Choroid plexus epithelial cell (primary cell): Measurements from ENCODE around the gene EFNA3.

ENCODE experiments used
- DNase-seq: peaks from one replicate; pipeline ENCODE4 v3.0.0-alpha.2; 2010; ENCODE audit warnings: low read depth
- H3K4me3 ChIP-seq: 2 replicates; pipeline ENCODE4 v1.5.1; 2011; ENCODE audit warnings: low read depth, mild to moderate bottlenecking, control low read depth, low read length, moderate library complexity
- TF ChIP-seq, protein P1 (sequence below): conservative IDR thresholded peaks from 2 replicates; pipeline ENCODE4 v1.5.1; 2011; ENCODE audit warnings: low read depth, mild to moderate bottlenecking, control low read depth, inconsistent platforms, low read length, moderate library complexity

Gene EFNA3

DNA sequence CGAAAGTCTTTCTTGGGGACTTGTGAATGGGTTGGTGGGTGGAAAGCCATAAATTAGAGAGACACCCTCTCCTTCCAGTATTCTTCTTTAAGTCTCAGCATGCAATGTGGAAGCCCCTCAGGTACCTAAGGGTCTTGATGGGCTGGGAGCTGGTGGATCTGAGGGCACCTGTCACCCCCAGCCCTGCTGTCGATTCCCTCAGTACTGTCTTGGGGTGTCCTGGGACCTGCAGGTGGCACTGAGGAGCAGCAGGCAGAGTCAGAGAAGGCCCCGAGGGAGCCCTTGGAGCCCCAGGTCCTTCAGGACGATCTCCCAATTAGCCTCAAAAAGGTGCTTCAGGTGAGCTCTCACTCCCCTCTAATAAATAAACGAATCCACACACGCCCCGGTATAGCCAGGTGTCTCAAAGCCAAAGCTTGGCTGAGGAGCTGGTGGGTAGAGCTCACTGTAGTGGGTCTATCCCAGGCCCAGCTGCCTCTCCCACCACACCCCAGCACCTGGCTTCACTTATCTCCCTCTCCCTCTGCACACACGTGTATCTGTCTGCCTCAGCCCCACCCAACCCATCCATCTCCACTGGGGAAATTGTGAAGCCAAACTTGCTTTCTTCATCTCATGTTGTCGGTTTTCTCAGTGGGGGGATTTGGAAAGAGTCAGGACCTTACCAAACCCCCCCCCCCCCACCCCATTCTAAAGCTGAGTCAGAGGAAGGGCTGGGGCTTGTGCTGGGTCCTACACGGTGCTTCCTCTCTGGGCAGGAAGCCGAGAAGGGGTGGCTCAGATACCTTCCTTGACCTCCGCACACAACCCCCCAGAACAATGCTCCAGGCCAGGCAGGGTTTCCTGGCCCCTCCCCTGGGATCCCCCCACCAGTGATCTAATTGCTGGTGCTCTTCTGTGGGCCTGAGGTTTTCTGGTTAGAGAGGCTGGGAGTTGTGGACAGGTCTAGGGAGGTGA, 25.9 kb upstream of the EFNA3 start:
- peak overlapping the region; percentile 68 for H3K4me3 ChIP-seq
- TF ChIP-seq, protein P1, sequence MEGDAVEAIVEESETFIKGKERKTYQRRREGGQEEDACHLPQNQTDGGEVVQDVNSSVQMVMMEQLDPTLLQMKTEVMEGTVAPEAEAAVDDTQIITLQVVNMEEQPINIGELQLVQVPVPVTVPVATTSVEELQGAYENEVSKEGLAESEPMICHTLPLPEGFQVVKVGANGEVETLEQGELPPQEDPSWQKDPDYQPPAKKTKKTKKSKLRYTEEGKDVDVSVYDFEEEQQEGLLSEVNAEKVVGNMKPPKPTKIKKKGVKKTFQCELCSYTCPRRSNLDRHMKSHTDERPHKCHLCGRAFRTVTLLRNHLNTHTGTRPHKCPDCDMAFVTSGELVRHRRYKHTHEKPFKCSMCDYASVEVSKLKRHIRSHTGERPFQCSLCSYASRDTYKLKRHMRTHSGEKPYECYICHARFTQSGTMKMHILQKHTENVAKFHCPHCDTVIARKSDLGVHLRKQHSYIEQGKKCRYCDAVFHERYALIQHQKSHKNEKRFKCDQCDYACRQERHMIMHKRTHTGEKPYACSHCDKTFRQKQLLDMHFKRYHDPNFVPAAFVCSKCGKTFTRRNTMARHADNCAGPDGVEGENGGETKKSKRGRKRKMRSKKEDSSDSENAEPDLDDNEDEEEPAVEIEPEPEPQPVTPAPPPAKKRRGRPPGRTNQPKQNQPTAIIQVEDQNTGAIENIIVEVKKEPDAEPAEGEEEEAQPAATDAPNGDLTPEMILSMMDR: peak; percentile 30
- DNase-seq: no peak

DNA sequence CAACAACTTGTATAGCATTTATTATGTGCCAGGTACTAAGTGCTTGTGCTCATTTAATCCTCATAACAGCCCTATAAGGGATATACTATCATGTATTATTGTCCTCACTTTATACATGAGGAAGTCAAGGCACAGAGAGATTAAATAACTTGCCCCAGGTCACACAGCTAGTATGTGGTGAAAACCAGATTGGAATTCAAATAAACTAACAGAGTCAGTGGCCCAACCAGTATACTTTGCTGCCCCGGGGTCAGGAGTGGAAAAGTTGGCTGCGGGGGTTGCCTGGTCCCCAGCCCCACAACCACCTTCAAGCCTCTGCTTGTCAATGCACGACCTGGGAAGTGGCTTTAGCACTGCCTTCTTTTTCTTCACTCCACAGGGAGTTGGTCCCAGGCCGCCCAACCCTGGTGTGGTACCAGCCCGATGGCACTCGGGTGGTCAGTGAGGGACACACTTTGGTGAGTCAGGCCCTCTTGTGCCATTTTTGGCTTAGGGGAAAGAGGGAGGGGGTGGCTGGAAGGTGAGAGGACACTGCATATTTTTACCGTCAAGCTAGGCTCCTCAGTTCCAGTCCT, 25.0 kb upstream of the EFNA3 start:
- no peak for DNase-seq
- TF ChIP-seq, protein P1: no peak
- no peak overlapping the region for H3K4me3 ChIP-seq

DNA sequence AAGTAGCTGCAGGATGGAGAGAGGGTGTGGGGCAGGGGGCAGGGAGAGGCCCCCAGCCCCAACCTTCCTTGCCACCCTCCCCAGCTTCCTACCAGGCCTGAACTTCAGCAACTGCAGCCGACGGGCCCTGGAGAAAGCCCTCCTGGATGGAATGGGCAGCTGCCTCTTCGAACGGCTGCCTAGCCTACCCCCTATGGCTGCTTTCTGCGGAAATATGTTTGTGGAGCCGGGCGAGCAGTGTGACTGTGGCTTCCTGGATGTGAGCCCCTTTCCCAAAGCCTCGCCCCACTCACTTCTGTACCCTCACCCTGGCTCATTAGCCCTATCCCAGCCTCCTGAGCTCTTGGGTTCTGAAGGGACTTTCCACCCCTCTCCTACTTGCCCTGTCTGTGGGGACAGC, 21.5 kb upstream of the EFNA3 start:
- TF ChIP-seq, protein P1: no peak
- DNase-seq: no peak
- no peak overlapping the region for H3K4me3 ChIP-seq

DNA sequence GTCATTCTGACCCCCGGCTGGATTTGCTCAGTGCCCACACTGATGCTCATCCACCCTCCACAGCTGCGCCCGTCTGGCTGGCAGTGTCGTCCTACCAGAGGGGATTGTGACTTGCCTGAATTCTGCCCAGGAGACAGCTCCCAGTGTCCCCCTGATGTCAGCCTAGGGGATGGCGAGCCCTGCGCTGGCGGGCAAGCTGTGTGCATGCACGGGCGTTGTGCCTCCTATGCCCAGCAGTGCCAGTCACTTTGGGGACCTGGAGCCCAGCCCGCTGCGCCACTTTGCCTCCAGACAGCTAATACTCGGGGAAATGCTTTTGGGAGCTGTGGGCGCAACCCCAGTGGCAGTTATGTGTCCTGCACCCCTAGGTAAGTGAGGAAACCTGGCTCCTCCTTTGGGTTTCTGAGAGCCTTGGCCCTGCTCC, 20.8 kb upstream of the EFNA3 start:
- no peak overlapping the region for H3K4me3 ChIP-seq
- DNase-seq: no peak
- TF ChIP-seq, protein P1: peak; percentile 27

DNA sequence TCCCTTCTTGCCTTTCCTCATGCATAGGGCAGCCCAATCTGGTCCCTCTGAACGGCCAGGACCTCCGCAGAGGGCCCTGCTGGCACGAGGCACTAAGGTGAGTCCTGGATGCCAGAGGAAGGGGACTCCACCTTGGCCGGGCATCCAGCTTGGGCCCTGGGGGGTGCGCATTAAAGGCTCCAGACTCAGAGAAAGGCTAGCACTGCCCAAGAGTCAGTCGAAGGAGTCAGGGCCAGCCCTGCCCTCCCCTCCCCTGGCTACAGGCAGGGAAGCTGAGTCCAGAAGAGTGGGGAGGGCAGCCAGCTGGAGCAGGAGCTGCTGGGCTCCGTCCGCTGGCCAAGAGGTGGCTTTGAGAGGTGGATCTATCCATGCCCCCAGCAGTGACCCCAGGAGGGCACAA, 17.9 kb upstream of the EFNA3 start:
- H3K4me3 ChIP-seq: no peak overlapping the region
- TF ChIP-seq, protein P1: no peak
- no peak for DNase-seq

DNA sequence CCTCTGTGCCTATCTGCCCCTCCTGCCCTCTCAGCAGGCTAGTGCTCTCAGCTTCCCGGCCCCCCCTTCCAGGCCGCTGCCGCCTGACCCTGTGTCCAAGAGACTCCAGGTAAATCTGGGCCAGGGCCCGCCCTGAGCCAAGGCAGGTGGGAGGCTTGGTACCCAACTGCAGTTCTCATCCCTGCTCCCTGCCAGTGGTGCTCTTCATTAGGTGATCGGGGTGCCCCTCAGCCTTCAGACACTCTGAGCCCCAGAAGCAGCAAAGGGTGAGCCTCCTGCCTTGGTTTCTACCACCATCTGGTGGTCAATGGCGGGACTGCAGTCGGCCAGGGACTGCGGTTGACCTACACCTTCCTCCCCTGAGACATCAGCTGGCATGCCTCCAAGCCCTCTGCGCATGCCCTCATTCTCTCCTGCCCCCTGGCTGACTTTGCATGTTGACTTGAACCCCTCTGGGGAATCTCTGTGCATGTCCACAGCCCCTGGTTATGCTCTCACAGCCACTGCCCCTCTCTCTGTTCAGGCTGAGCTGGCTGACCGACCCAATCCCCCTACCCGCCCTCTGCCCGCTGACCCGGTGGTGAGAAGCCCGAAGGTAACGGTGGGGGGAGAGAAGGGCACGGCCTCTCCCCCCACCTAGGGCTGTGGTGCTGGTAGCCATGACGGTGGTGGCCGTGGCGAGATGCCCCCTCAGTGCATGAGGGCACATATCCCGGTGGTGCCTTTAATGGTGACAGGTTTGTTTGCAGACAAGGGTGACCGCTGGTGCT, 17.1 kb upstream of the EFNA3 start:
- no peak overlapping the region for H3K4me3 ChIP-seq
- TF ChIP-seq, protein P1: peak; percentile 100
- peak; percentile 90 for DNase-seq
